GM12878 (cell line): ENCODE measurements around the gene MAMLD1.

ENCODE experiments used
- CBX3 ChIP-seq: fragments of 200-600 bp; sonication (generic); IDR thresholded peaks from 2 replicates; pipeline ENCODE4 v1.6.1; 2016; ENCODE audit warnings: low read depth, borderline replicate concordance
- FOXK2 ChIP-seq: fragments of 450-650 bp; IDR thresholded peaks from 2 replicates; pipeline ENCODE4 v1.6.1; 2017; ENCODE audit warnings: mild to moderate bottlenecking, moderate library complexity
- KAT2A ChIP-seq: conservative IDR thresholded peaks from 2 replicates; pipeline ENCODE4 v1.6.1; 2011; ENCODE audit warnings: low read depth, low read length; ENCODE audit not compliant: control insufficient read depth
- MEF2A ChIP-seq: IDR thresholded peaks from 2 replicates; pipeline ENCODE4 v1.6.1; 2011; ENCODE audit warnings: low read depth, mild to moderate bottlenecking, low read length, moderate library complexity; ENCODE audit not compliant: insufficient read depth
- MYB ChIP-seq: fragments of 150-350 bp; IDR thresholded peaks from 2 replicates; pipeline ENCODE4 v1.6.1; 2014; ENCODE audit warnings: mild to moderate bottlenecking, low read depth, low read length, borderline replicate concordance
- TCF3 ChIP-seq: IDR thresholded peaks from 2 replicates; pipeline ENCODE4 v1.6.1; 2012; ENCODE audit warnings: low read depth, mild to moderate bottlenecking, low read length, borderline replicate concordance; ENCODE audit not compliant: insufficient read depth

DNA sequence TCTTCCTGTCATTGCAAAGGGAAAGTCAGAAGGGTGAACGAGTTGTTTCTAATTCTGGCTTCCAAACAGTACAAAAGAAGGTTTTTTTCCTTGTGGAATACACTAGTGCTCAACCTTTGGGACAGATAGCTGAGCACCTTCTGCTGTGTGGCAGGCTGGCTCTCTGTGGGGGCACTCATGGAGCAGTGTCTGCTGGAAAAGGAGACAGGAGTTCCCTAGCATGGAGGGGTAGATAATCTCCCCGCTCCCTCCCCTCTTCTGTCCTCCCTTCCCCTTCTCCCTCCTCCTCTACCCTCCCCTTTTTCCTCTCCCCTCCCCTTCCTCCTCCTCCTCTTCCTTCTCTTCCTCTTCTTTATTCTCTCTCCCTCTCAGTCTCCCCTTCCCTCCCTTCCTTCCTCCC, 142.9 kb downstream of the MAMLD1 start:
- TF ChIP-seq KAT2A = no peak
- no peak for TF ChIP-seq CBX3
- TF ChIP-seq MYB = no peak
- TF ChIP-seq TCF3 = no peak
- no peak for TF ChIP-seq FOXK2
- TF ChIP-seq MEF2A = no peak
